NT2/D1 (cell line): ENCODE results near the gene NDUFB11.
A peak's percentile ranks its signal among the peaks of the same experiment; 100 is the strongest.

Source experiments
- DNase-seq: peaks from one replicate; pipeline ENCODE4 v3.0.0-alpha.2; 2011; ENCODE audit warnings: low read depth, low spot score
- H3K27me3 ChIP-seq: 2 replicates; pipeline ENCODE4 v1.6.0; 2011; ENCODE audit warnings: mild to moderate bottlenecking; ENCODE audit not compliant: insufficient read length, insufficient read depth
- H3K36me3 ChIP-seq: 2 replicates; pipeline ENCODE4 v1.6.1; 2011; ENCODE audit warnings: mild to moderate bottlenecking, low read length, mixed read lengths; ENCODE audit not compliant: insufficient read depth, insufficient read length
- H3K4me1 ChIP-seq: 2 replicates; pipeline ENCODE4 v1.5.1; 2011; ENCODE audit not compliant: insufficient read depth, insufficient read length
- H3K4me3 ChIP-seq: 2 replicates; pipeline ENCODE4 v1.5.1; 2011; ENCODE audit warnings: low read depth; ENCODE audit not compliant: insufficient read length
- H3K9ac ChIP-seq: 2 replicates; pipeline ENCODE4 v1.6.0; 2011; ENCODE audit warnings: low read depth; ENCODE audit not compliant: insufficient read length
- H3K9me3 ChIP-seq: 2 replicates; pipeline ENCODE4 v1.5.1; 2011; ENCODE audit warnings: mild to moderate bottlenecking, low read length; ENCODE audit not compliant: insufficient read depth
- SUZ12 ChIP-seq: IDR thresholded peaks from 2 replicates; pipeline ENCODE4 v1.6.1; 2011; ENCODE audit not compliant: insufficient read length, insufficient read depth; ENCODE audit errors: extremely low read depth
- YY1 ChIP-seq: IDR thresholded peaks from 2 replicates; pipeline ENCODE4 v1.6.1; 2011; ENCODE audit not compliant: insufficient read length, insufficient read depth
- ZNF274 ChIP-seq: IDR thresholded peaks from 2 replicates; pipeline ENCODE4 v1.6.1; 2011; ENCODE audit warnings: mild to moderate bottlenecking, low read depth, low read length

Gene NDUFB11

DNA sequence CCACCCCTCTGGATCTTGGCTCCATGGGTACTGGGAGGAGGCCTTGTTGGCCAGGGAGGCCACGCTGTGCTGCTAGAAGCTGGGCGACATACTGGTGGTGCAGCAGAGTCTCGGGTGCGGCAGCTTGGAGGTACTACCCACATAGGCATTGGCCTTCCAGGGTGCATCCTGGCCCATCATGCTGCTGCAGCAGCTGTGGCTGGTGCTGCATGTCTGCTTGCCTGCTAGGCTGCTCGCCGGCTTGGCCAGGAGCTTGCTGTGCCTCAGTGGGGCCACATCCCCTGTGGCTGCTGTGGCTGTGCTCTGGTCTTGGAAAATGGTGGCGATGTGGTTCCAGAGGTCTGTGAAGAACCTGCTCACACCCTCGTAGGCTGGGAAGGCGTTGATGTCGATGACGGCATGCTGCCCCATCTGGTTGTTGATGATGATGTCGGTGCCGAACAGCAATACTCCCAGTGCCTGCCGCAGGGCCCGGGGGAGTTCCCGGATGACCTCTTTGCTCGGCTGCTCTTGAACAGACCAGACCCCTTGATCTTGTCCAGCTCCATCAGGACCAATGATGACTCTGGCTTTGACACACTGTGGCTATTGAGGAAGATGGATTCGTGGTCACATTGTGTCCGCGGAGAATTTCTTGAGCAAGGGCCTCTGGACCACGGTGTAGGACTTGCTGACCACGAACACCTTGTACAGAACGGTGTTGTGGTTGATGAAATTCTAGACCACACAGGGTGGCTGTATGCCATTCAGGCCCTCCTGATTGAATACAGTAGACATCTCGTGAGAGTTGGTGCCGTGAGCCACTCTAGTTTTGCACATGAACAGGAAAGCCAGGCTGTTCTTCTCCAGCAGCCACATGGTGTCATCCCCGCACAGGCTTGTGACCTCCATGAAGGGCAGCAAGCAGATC, 12.4 kb upstream of the NDUFB11 start:
- TF ChIP-seq YY1: no peak
- no peak for TF ChIP-seq ZNF274
- no peak for TF ChIP-seq SUZ12
- Histone ChIP-seq H3K9ac (no peak overlapping the region), H3K36me3 (peaks cover 56% of the 10 kb centered on the region), H3K9me3 (no peaks in the 10 kb centered on the region), H3K27me3 (no peaks in the 10 kb centered on the region), H3K4me1 (no peaks in the 10 kb centered on the region), H3K4me3 (no peak overlapping the region)
- no peak for DNase-seq

DNA sequence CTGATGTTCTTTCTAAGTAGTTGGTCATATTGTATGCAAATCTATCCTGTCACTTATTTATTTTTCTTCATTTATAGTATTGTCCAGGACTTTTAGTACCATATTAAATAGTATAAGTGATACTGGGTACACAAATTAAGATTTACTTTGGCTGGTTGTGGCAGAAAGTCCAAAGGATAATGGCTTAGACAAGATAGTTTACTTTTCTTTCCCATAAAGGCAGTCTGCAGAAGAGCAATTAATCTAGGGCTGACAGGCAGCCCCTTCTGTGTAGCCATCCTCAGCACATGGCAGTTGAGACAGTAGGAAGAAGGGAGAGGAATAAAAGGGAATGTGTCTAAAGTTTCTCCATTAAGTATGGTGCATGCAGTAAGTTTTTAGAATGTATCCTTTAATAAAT, 6.9 kb upstream of the NDUFB11 start:
- H3K36me3 ChIP-seq: peaks cover 62% of the 10 kb centered on the region
- no peak overlapping the region for H3K9ac ChIP-seq
- no peak for TF ChIP-seq ZNF274
- no peak for TF ChIP-seq YY1
- no peak for TF ChIP-seq SUZ12
- peaks cover 9% of the 10 kb centered on the region for H3K4me1 ChIP-seq
- no peak overlapping the region for H3K4me3 ChIP-seq
- no peaks in the 10 kb centered on the region for H3K9me3 ChIP-seq
- no peak for DNase-seq
- H3K27me3 ChIP-seq: no peaks in the 10 kb centered on the region

DNA sequence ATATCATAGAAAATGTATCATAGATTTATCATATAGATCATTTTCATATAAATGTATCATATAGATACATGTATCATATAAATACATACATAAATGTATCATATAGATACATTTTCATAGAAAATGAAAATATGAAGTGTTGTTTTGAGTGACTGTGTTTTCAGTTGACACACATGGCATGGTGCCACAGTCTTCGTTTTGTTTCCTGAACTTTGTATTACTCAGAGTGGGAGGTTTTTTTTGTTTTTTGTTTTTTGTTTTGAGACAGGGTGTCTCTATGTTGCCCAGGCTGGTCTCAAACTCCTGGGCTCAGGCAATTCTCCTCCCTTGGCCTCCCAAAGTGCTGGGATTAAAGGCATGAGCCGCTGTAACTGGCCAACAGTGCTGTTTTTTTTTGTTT, 4.4 kb upstream of the NDUFB11 start:
- H3K36me3 ChIP-seq: peaks cover 51% of the 10 kb centered on the region
- no peaks in the 10 kb centered on the region for H3K27me3 ChIP-seq
- no peak for DNase-seq
- no peaks in the 10 kb centered on the region for H3K9me3 ChIP-seq
- H3K4me3 ChIP-seq: no peak overlapping the region
- TF ChIP-seq SUZ12 (no peak), YY1 (no peak), ZNF274 (no peak)
- peaks cover 9% of the 10 kb centered on the region for H3K4me1 ChIP-seq
- H3K9ac ChIP-seq: no peak overlapping the region

DNA sequence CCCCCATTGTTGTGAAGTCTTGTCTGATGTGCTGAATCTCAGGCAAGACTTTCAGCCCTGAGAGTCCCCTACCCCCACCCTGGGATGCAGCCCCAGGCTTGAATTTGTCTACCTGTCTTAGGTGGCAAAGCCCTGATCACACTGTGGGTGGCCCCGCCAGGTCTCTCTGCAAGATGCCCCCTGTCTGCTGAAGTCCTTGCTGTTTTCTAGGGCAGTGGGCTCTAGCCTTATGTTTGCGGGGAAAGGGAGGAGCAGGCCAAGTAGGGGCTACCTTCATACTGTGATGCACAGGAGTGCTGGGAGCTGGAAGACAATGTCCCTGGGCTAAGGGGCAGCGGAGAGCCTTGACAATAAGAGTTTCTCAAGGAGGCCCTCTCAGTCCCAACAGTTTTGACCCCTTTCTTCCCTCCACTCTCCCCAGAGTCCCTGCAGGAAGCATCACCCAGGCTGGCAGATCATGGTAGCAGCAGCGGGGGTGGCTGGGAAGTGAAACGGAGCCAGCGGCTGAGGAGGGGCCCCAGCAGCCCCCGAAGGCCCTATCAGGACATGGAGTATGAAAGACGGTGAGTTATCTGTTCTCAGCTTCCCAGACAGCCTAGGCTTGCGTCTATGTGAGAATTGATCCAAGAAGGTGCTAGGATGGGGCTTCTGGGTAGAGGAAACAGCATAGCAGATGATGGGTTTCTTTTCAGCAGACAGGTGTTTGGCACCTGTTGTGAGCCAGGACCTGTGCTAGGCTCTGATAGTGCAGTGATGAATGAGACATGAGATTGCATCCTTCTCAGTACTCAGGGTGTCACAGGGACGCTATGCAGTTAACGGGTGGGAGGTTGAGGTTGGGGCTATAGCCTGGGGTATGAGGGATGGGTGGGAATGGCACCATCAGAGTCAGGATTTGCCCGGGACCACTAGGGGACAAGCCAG, 2.7 kb upstream of the NDUFB11 start:
- DNase-seq: no peak
- peaks cover 52% of the 10 kb centered on the region for H3K36me3 ChIP-seq
- peaks cover 9% of the 10 kb centered on the region for H3K4me1 ChIP-seq
- TF ChIP-seq YY1 (no peak), SUZ12 (no peak), ZNF274 (no peak)
- no peaks in the 10 kb centered on the region for H3K9me3 ChIP-seq
- no peaks in the 10 kb centered on the region for H3K27me3 ChIP-seq
- H3K4me3 ChIP-seq: peak overlapping the region; percentile 93
- H3K9ac ChIP-seq: peak overlapping the region; percentile 96

DNA sequence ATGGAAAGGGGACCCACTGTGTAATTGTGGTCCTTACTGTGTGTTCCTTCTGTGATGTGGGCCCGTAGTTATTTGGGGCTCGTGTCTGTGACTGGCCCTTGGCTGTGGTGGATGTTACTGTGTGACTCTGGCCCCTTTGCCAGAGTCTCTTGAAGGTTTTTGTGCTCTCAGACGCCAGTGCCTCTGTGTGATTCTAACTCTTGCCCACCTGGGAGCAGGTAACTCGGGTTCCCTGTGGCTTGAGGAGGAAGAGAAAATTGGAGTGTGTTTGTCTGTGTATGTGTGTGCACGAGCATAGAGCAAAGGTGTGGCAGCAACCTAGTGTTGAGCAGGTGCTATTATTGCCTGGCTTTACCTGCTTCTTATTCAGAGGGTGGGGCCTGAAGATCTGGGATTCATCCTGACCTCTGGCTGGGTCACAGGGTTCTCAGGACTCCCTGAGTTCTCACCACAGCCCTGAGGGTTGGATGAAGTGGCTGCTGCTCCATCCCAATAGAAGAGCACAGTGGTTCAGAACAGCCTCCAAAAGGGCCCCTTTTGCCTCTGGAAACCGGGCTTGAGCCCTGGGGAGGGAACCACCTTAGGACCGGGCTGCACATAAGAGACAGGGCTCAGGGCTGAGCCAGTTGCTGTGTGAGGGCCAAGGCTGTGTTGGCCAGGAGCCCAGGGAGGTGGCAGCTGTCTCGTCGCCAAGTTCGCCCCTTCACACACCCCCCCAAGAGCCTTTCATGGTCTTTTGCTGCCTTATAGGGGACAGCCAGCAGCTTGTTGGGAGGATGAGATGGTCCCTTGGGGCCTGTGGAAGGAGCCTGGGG, 1.8 kb upstream of the NDUFB11 start:
- DNase-seq: no peak

GRCh38 chrX:47145395-47146120, 1.1 kb upstream of the NDUFB11 start:
- peak overlapping the region; percentile 96 for H3K9ac ChIP-seq
- H3K27me3 ChIP-seq: no peaks in the 10 kb centered on the region
- H3K9me3 ChIP-seq: no peaks in the 10 kb centered on the region
- TF ChIP-seq ZNF274: no peak
- no peak for TF ChIP-seq SUZ12
- no peak for TF ChIP-seq YY1
- peak overlapping the region; percentile 93 for H3K4me3 ChIP-seq
- H3K36me3 ChIP-seq: peaks cover 50% of the 10 kb centered on the region
- peaks cover 9% of the 10 kb centered on the region for H3K4me1 ChIP-seq
- no peak for DNase-seq

More for the DNA sequence above, 1.8 kb upstream of the NDUFB11 start:
- peaks cover 51% of the 10 kb centered on the region for H3K36me3 ChIP-seq
- H3K9me3 ChIP-seq: no peaks in the 10 kb centered on the region
- peak overlapping the region; percentile 93 for H3K4me3 ChIP-seq
- peak overlapping the region; percentile 96 for H3K9ac ChIP-seq
- no peaks in the 10 kb centered on the region for H3K27me3 ChIP-seq
- peaks cover 9% of the 10 kb centered on the region for H3K4me1 ChIP-seq
- TF ChIP-seq YY1 (no peak), SUZ12 (no peak), ZNF274 (no peak)
